PFSK-1 (cell line): ENCODE data around the gene FDXACB1.

ENCODE experiments used
- FOXP2 ChIP-seq: optimal IDR thresholded peaks from 2 replicates; pipeline ENCODE3; 2011; ENCODE audit warnings: borderline replicate concordance, control low read depth, inconsistent platforms; ENCODE audit not compliant: insufficient read depth; ENCODE audit errors: extremely low read length, extremely low read depth
- POLR2AphosphoS5 ChIP-seq: IDR thresholded peaks from 2 replicates; pipeline ENCODE4 v1.6.1; 2012; ENCODE audit warnings: low read depth, mild to moderate bottlenecking, control low read depth, low read length, moderate library complexity
- REST ChIP-seq, 2 experiments: IDR thresholded peaks; 2 replicates each; pipeline versions ENCODE4 v1.6.1 to v1.8.0; 2011 to 2012; ENCODE audit warnings: low read depth in 2 of 2, low read length in 2 of 2, control low read depth in 1 of 2, inconsistent platforms in 1 of 2, mild to moderate bottlenecking in 1 of 2, moderate library complexity in 1 of 2; ENCODE audit not compliant: insufficient read depth in 1 of 2
- SIN3A ChIP-seq: IDR thresholded peaks from 2 replicates; pipeline ENCODE4 v1.6.1; 2012; ENCODE audit warnings: mild to moderate bottlenecking, low read length, moderate library complexity, borderline replicate concordance; ENCODE audit not compliant: insufficient read depth
- TAF1 ChIP-seq: IDR thresholded peaks from 2 replicates; pipeline ENCODE4 v1.6.1; 2012; ENCODE audit warnings: low read length, control low read depth, borderline replicate concordance; ENCODE audit not compliant: insufficient read depth

Gene FDXACB1

GRCh38 chr11:111851067-111851466, 27.9 kb downstream of the FDXACB1 start:
- TF ChIP-seq FOXP2 (no peak), REST (IDR thresholded peaks at IDR 0.05; ENCODE audit: insufficient read depth in 1 of 2, low read depth in 2 of 2, low read length in 2 of 2) (no peak), SIN3A (no peak), POLR2AphosphoS5 (no peak), TAF1 (no peak)

GRCh38 chr11:111849631-111850030, 29.3 kb downstream of the FDXACB1 start:
- TF ChIP-seq TAF1, result no peak
- TF ChIP-seq SIN3A, result no peak
- no peak for TF ChIP-seq FOXP2
- no peak for TF ChIP-seq REST (IDR thresholded peaks at IDR 0.05; ENCODE audit: insufficient read depth in 1 of 2, low read depth in 2 of 2, low read length in 2 of 2)
- TF ChIP-seq POLR2AphosphoS5, result no peak

- no peak for TF ChIP-seq POLR2AphosphoS5
- TF ChIP-seq TAF1, result no peak
- TF ChIP-seq REST (IDR thresholded peaks at IDR 0.05; ENCODE audit: insufficient read depth in 1 of 2, low read depth in 2 of 2, low read length in 2 of 2), result no peak
- no peak for TF ChIP-seq SIN3A
- no peak for TF ChIP-seq FOXP2
Observed at GRCh38 chr11:111846636-111847035, 32.3 kb downstream of the FDXACB1 start.

- no peak for TF ChIP-seq SIN3A
- no peak for TF ChIP-seq REST (IDR thresholded peaks at IDR 0.05; ENCODE audit: insufficient read depth in 1 of 2, low read depth in 2 of 2, low read length in 2 of 2)
- no peak for TF ChIP-seq TAF1
- TF ChIP-seq FOXP2, result no peak
- no peak for TF ChIP-seq POLR2AphosphoS5
Observed at GRCh38 chr11:111846063-111846462, 32.9 kb downstream of the FDXACB1 start.

- no peak for TF ChIP-seq SIN3A
- TF ChIP-seq FOXP2, result no peak
Observed at GRCh38 chr11:111845276-111846028, 33.5 kb downstream of the FDXACB1 start.
